CD4-positive, alpha-beta T cell treated with Interleukin-6 at 100 ng/mL for 8 hours (primary cell): Measurements from ENCODE around the gene PLXNA1.

Experiments
- DNase-seq: peaks from one replicate; pipeline ENCODE4 v3.0.0-alpha.2; 2020; ENCODE audit warnings: mixed read lengths, low spot score

Gene PLXNA1

DNA sequence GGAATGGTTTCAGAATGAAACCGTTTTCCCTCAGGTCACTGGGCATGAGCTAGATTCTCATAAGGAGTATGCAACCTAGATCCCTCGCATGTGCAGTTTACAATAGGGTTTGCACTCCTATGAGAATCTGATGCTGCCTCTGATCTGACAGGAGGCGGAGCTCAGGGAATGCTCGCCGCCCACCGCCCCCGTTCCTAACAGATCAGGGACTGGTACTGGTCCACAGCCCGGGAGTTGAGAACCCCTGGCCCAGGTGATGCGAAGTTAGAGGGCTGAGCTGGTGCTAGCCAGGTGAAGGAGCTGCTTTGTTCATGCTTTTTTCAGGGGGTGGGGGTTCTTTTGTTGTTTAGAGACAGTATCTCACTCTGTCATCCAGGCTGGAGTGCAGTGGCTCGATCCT is 15.5 kb upstream of the PLXNA1 start:
- no peak for DNase-seq

DNA sequence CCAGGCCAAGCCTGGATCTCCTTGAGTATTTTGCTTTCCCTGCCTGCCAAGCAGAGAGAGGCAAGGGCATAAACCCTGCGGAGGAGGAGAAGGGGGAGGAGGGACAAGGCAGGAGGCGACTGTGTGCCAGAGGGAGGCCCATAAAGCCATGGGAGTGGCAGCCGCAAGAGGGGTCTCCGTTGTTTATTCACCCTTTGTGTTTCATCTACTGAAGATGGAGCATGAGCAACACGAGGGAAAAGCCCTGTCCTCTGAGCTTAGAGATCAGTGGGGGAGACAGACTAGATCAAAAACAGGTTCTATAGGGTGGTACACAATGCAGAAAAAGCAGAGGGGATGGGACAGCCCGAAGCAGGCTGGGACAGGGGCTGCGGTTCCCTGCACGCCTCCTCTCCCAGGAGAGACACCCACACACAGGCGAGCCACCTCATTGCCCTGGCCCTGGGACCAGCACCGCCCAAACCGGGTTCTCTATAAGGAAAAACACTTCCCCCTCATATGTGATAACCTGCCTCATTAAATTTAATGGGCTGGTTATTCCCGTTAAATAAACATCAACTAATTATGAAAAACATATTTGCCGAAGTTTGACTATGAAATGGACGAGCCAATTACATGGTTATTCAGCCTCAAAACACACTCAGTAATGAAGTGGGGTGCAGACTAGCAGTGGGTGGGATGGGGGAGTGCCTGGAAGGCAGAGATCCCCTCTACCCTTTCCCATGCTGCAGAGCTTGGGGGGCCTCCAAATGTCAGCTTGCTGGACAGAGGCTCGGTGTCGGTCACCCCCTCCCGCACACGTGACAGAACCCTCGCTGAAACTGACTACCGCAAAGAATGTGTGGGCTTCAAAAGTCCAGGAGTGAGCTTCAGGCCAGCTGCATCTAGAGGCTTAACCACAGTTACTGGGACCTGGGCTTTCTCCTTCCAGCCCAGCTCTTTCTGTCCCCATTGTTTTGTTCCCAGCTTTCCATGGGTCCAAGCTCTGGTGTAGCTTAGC is 14.2 kb upstream of the PLXNA1 start:
- no peak for DNase-seq

- no peak for DNase-seq
Measured at GRCh38 chr3:126969586-126969985, 13.3 kb upstream of the PLXNA1 start.

DNA sequence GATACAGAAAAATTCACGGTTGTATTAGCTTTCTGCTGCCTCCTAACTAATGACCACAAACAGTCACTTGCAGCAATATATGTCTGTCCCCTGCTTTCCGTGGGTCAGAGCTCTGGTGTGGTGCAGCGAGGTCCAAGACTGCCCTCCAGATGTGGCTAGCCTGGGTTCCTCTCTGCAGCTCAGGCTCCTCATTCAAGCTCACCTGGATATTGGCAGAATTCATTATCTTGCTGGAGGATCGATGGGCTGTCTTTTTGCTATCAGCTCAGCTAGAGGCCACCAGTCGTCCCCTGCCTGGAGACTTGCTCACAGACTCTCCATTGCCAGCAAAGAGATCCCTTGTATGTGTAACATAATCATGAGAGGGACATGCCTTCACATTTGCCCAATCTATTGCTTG is 12.8 kb upstream of the PLXNA1 start:
- DNase-seq = no peak

DNA sequence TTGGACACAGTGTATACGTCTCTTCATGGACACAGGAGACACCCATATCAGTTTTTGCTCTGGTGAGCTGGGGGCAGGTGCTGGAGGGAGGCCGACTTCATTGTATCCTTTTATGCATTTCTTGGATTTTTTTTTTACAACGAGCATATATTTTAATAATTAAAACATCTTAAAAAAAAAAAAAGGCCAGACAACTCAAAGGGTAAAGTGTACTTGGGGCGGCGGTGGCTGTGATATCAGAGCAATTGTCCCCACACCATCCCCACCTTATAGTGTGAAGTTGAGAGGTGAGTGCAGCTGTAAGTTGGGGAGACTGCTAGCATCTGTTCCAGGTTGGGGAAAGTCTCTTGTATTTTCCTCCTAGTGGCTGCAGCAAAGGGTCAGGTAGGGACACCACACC is 12.0 kb upstream of the PLXNA1 start:
- no peak for DNase-seq

GRCh38 chr3:126971891-126972351 is 11.0 kb upstream of the PLXNA1 start:
- no peak for DNase-seq

- DNase-seq = no peak
Measured at GRCh38 chr3:126972866-126973265, 10.0 kb upstream of the PLXNA1 start.

DNA sequence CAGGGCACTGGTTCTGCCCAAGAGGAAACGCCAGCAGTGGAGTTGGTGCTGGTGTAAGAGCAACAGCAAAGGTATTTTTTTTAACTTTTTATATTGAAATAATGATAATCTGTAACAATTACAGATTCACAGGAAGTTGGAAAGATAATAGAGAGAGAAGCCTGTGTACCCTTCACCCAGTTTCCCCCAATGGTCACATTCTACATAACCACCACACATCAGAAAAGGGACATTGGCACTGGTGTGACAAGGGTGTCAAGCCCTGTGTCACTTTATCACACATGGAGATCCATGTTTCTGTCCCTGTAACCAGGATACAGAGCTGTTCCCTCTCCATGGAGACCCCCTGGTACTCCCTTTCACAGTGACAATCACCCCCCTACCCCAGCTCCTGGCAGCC is 9.1 kb upstream of the PLXNA1 start:
- DNase-seq = no peak

DNA sequence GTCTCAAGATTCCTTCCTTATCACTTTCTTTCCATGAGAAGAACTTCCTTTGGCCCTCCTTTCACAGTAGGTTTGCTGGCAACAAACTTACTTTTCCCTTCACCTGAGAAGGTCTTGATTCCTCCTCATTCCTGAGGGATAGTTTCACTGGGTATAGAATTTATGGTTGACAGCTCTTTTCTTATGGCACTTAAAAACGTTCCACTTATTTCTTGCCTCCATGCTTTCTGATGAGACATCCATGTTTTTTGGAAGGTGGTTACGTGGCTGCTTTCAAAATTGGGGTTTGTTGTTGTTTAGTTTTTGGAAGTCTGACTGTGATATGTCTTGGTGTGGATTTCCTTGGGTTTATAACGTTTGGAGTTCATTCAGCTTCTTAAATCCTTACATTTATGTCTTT is 8.2 kb upstream of the PLXNA1 start:
- DNase-seq = no peak

DNA sequence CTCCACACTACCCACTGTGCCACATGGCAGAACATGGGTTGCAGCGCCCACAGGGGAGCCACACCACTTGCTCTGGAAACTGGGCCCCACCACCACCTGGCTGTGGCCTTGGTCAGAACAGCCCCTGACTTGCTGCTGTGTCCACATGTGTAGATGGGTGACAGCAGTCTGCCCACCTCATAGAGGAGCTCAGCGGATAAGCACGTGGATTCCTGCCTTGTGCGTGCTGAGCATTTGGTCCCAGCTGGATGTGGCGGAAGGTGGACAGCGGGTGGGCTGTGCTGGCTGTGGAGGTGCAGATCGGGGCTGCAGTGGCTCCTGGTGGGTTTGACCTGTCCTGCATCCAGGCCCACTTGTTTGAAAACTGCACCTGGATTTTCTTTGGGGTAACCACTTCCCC is 6.0 kb upstream of the PLXNA1 start:
- DNase-seq = no peak

DNA sequence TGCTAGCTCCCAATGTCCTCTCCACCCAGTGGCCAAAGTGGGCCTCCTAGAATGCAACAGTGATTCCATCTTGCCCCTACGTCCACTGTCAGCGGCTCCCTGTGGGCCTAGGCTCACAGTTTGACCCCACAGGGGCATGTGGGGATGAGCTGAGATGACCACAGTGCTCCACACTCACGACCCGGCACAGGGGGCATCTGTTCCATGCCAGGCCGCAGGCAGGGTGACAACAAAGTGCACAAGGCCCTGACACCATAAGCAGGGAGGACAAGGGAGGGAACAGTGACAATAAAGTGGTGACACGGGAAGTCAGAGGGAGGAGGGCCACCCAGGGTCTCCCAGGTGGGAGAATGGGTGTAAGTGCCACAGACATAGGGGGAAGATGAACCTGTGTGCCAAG is 5.1 kb upstream of the PLXNA1 start:
- DNase-seq = no peak

DNA sequence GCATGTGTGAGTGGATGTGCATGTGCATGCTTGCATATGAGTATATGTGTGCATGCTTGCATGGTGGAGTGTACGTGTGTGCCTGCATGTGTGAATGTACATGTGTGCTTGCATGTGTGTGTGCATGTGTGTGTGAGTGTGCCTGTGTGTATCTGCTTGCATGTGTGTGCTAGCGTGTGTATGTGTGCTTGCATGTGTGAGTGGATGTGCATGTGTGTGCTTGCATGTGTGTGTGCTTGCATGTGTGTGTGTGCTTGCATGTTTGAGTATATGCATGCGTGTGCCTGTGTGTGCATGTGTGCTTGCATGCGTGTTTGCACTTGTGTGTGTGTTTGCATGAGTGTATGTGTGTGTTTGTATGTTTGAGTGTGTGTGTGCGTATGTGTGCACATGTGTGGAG is 4.6 kb upstream of the PLXNA1 start:
- DNase-seq = no peak

- no peak for DNase-seq
Measured at GRCh38 chr3:126979046-126979628, 3.8 kb upstream of the PLXNA1 start.

DNA sequence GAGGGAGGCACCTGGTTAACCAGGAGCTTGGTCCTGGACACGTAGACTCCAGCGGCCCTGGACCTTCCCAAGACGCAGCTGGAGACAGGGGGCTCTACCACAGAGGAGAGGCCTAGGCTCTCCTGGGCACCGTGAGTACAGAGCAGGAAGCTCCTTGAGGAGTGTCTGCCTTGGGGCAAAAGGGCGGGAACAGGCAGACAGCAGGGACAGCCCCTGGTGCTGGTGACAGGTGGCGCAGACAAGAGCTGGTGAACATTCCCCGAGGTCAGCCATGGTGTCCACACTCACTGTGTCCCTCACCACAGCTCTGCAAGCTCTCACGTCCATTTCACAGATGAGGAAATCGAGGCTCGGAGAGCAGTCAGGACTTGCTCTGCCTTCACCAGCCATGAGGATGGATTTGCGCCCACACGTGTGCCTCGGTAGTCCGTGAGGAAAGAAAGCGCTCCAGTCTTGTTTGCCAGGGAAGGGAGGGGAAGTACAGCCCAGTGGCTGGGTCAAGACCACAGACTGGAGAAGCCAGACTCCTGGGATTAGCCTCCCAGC is 2.6 kb upstream of the PLXNA1 start:
- DNase-seq = no peak

- DNase-seq = peak; percentile 39
Measured at GRCh38 chr3:126982126-126982470, 817 bp upstream of the PLXNA1 start.

- DNase-seq = no peak
Measured at GRCh38 chr3:126983276-126983652, 349 bp downstream of the PLXNA1 start.

- peak; percentile 22 for DNase-seq
Measured at GRCh38 chr3:126983653-126984390, 907 bp downstream of the PLXNA1 start.

DNA sequence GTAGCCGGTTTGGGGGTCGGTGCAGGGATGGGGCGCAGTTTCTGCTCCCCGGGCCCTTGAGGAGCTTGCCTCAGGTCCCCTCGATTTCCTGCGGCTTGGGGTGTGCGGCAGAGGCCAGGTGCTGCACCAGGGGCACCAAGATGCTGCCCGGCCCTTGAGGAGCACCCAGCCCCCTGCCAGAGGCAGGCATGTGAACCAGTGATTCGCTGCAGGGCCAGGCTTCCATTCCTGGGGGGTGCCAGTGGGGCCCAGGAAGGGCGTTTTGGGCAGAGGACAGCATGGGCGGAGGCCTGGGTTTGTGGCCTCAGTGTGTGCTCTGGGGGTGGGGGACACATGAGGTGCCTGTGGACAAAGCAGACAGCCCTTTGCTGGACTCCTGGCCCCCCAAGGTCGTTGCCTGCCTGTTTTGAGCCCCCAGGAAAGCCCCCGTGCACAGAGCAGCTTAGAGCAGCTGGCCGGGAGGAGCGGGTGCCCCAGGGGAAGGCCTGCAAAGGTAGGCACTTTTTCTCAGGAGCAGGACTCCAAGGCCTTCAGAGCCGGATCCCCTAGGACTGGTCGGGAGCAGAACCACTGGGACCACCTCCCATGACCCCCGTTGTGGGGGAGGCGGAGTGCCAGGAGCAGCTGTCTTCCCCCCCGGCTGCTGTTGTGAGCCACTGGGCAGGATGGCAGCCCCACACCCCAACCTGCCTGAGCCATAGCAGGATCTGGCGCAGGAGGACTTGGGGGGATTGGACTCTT is 1.6 kb downstream of the PLXNA1 start:
- DNase-seq = no peak

- DNase-seq = no peak
Measured at GRCh38 chr3:126985132-126985985, 2.4 kb downstream of the PLXNA1 start.

DNA sequence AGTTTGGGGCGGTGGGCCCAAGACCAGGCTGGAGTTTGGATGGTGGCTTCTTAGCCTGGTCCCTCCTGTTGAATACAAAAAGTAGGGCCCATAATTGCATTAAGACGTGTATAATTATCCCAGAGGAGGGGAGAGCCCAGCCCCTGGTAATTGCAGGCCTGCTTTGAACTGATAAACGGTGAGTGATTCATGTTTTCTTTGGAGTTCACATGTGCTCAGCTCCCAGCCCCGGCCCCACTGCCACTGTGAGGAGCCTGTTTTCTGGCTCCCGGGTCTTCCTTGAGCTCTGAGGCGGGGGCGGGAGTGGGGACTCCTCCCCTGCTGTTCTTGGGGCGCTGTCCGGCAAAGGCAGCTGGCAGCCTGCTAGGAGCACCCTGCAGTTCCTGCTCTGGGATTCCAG is 3.1 kb downstream of the PLXNA1 start:
- DNase-seq = no peak

GRCh38 chr3:126987129-126987528 is 4.2 kb downstream of the PLXNA1 start:
- DNase-seq = no peak
